ENCODE results near the gene PTPRD. TPM values are rescaled to one million over a fixed set of nuclear protein-coding genes. Genes with fewer than 3 reads are reported as not detected.

Gene PTPRD
- total RNA-seq, 3 donors from 2014 or later, result 2.9 to 5.4 (median 3.6) TPM

- DNase-seq (ENCODE audit: low spot score in 2 of 2), result no peak
- intact Hi-C loops (cut with DNase I; ENCODE audit: low total_unique reads), result no loop called here
- Histone ChIP-seq H3K4me3 (no peak overlapping the region), H3K4me1 (no peaks in the 10 kb centered on the region), H3K27ac (no peak overlapping the region), H3K36me3 (no peaks in the 10 kb centered on the region), H3K9me3 (no peaks in the 10 kb centered on the region), H3K27me3 (no peaks in the 10 kb centered on the region)
- TF ChIP-seq, protein P1, sequence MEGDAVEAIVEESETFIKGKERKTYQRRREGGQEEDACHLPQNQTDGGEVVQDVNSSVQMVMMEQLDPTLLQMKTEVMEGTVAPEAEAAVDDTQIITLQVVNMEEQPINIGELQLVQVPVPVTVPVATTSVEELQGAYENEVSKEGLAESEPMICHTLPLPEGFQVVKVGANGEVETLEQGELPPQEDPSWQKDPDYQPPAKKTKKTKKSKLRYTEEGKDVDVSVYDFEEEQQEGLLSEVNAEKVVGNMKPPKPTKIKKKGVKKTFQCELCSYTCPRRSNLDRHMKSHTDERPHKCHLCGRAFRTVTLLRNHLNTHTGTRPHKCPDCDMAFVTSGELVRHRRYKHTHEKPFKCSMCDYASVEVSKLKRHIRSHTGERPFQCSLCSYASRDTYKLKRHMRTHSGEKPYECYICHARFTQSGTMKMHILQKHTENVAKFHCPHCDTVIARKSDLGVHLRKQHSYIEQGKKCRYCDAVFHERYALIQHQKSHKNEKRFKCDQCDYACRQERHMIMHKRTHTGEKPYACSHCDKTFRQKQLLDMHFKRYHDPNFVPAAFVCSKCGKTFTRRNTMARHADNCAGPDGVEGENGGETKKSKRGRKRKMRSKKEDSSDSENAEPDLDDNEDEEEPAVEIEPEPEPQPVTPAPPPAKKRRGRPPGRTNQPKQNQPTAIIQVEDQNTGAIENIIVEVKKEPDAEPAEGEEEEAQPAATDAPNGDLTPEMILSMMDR (IDR thresholded peaks at IDR 0.05), result no peak
- TF ChIP-seq POLR2AphosphoS5 (IDR thresholded peaks at IDR 0.05) (no peak), POLR2A (IDR thresholded peaks at IDR 0.05) (no peak)
These were observed 1795.5 kb downstream of the PTPRD start for GRCh38 chr9:8817335-8817734.

- intact Hi-C loops (cut with DNase I; ENCODE audit: low total_unique reads), result no loop called here
- no peaks in the 10 kb centered on the region for H3K36me3 ChIP-seq
- no peak overlapping the region for H3K4me3 ChIP-seq
- H3K27ac ChIP-seq, result no peak overlapping the region
- no peaks in the 10 kb centered on the region for H3K27me3 ChIP-seq
- no peak for TF ChIP-seq POLR2A (IDR thresholded peaks at IDR 0.05)
- no peak for TF ChIP-seq POLR2AphosphoS5 (IDR thresholded peaks at IDR 0.05)
- TF ChIP-seq, protein P1 (IDR thresholded peaks at IDR 0.05), result no peak
- H3K4me1 ChIP-seq, result no peaks in the 10 kb centered on the region
- no peak for DNase-seq (ENCODE audit: low spot score in 2 of 2)
- no peaks in the 10 kb centered on the region for H3K9me3 ChIP-seq
These were observed 1796.4 kb downstream of the PTPRD start for GRCh38 chr9:8816361-8816760.

DNA sequence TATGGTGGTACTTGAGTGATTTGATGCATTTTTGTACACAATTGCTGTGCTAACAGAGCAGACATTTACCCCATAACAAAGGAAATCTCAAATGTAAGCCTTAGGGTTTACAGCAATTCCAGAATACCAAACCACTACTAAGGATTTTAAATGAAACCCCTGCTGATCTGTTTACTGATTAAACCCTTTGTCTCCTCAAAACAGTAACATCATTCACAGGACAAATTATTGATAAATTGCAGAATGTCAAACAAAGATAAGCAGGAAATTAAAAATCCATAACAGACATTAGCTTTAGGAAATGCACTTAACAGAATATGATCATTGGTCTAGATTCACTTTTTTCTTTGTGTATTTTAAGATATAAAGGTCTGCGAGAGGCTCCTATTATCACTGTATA lies 1796.9 kb downstream of the PTPRD start:
- H3K9me3 ChIP-seq, result no peaks in the 10 kb centered on the region
- TF ChIP-seq POLR2AphosphoS5 (IDR thresholded peaks at IDR 0.05) (no peak), POLR2A (IDR thresholded peaks at IDR 0.05) (no peak)
- TF ChIP-seq, protein P1 (IDR thresholded peaks at IDR 0.05), result no peak
- no peak overlapping the region for H3K27ac ChIP-seq
- no peaks in the 10 kb centered on the region for H3K36me3 ChIP-seq
- H3K4me1 ChIP-seq, result no peaks in the 10 kb centered on the region
- intact Hi-C loops (cut with DNase I; ENCODE audit: low total_unique reads), result no loop called here
- no peak overlapping the region for H3K4me3 ChIP-seq
- no peak for DNase-seq (ENCODE audit: low spot score in 2 of 2)
- no peaks in the 10 kb centered on the region for H3K27me3 ChIP-seq

- DNase-seq (ENCODE audit: low spot score in 2 of 2), result no peak
- Histone ChIP-seq H3K4me3 (no peak overlapping the region), H3K9me3 (no peaks in the 10 kb centered on the region), H3K27ac (no peak overlapping the region), H3K36me3 (no peaks in the 10 kb centered on the region), H3K27me3 (no peaks in the 10 kb centered on the region), H3K4me1 (no peaks in the 10 kb centered on the region)
- TF ChIP-seq, protein P1 (IDR thresholded peaks at IDR 0.05), result no peak
- no peak for TF ChIP-seq POLR2A (IDR thresholded peaks at IDR 0.05)
- TF ChIP-seq POLR2AphosphoS5 (IDR thresholded peaks at IDR 0.05), result no peak
- intact Hi-C loops (cut with DNase I; ENCODE audit: low total_unique reads), result no loop called here
These were observed 1797.6 kb downstream of the PTPRD start for GRCh38 chr9:8815219-8815618.

DNA sequence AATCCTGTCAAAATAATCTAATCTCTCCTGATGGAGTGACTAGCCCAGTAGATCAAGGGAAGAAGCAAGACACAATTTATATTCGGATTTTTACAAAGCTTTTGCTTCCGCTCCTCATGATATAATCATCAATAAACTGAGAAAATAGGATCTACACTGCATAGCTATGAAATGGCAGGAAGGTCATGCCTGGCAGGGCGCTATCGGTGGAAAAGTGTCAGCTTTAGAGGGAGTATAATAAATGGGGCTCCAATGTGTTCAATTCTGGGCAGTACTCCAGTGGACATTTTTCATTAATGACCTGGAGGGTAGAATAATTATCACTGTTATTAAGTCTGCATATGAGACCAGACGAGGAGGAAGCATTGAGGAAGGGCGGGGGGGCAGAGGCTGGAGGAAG lies 1799.9 kb downstream of the PTPRD start:
- Histone ChIP-seq H3K27me3 (no peaks in the 10 kb centered on the region), H3K27ac (no peak overlapping the region), H3K36me3 (no peaks in the 10 kb centered on the region), H3K4me3 (no peak overlapping the region), H3K4me1 (no peaks in the 10 kb centered on the region), H3K9me3 (no peaks in the 10 kb centered on the region)
- intact Hi-C loops (cut with DNase I; ENCODE audit: low total_unique reads), result no loop called here
- TF ChIP-seq, protein P1 (IDR thresholded peaks at IDR 0.05), result no peak
- TF ChIP-seq POLR2AphosphoS5 (IDR thresholded peaks at IDR 0.05), result no peak
- TF ChIP-seq POLR2A (IDR thresholded peaks at IDR 0.05), result no peak
- no peak for DNase-seq (ENCODE audit: low spot score in 2 of 2)
